ENCODE data around the gene MCC.

The MCC gene

DNA sequence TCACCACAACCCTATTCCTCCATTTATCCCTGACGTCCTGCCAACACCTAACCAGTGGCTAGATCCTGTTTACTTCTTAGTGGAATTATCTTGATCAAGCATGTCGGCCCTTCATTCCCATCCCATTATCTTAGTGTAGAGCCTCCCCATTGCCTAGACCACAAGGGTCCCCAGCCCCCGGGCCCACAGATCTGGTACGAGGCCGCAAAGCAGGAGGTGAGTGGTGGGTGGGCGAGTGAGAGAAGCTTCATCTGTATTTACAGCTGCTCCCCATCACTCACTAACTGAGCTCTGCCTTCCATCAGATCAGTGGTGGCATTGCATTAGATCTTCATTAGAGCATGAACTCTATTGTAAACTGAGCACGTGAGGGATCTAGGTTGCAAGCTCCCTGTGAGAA, 236.2 kb downstream of the MCC start:
- no peak overlapping the region for H2BK12ac ChIP-seq (ENCODE audit: low read length)
- no CpG with 5 or more reads among the region's 7 CpGs for WGBS (ENCODE audit: extremely low coverage, insufficient coverage, insufficient read length)
- H3K9ac ChIP-seq (ENCODE audit: low read length), result no peak overlapping the region

GRCh38 chr5:113250341-113250953, 237.8 kb downstream of the MCC start:
- H2BK12ac ChIP-seq (ENCODE audit: low read length), result no peak overlapping the region
- no peak overlapping the region for H3K4ac ChIP-seq (ENCODE audit: low read depth, low read length)
- H3K27ac ChIP-seq (ENCODE audit: low read depth, low read length), result no peak overlapping the region
- H2BK120ac ChIP-seq (ENCODE audit: insufficient read depth, low read length, poor library complexity), result no peak overlapping the region
- no peaks in the 10 kb centered on the region for H3K27me3 ChIP-seq (ENCODE audit: insufficient read depth, low read length)
- H3K23ac ChIP-seq (ENCODE audit: low read length), result no peak overlapping the region
- H4K8ac ChIP-seq (ENCODE audit: low read depth, low read length), result no peak overlapping the region
- H3K4me2 ChIP-seq (ENCODE audit: low read length), result no peak overlapping the region
- H3K79me1 ChIP-seq (ENCODE audit: low read length), result no peaks in the 10 kb centered on the region
- no peaks in the 10 kb centered on the region for H3K79me2 ChIP-seq (ENCODE audit: control insufficient read depth, insufficient read depth, low read length, poor library complexity)
- no peak overlapping the region for H2BK5ac ChIP-seq (ENCODE audit: low read depth, low read length, poor library complexity)
- no peak overlapping the region for H4K12ac ChIP-seq (ENCODE audit: low read depth, low read length)
- WGBS (ENCODE audit: extremely low coverage, insufficient coverage, insufficient read length), result no CpG with 5 or more reads among the region's 7 CpGs
- H3K4me1 ChIP-seq (ENCODE audit: control insufficient read depth in 1 of 2, insufficient read depth in 2 of 2, low read length in 2 of 2), result peaks cover 0 to 3% of the 10 kb centered on the region in 2 experiments
- H3K4me3 ChIP-seq (ENCODE audit: low read depth, low read length), result no peak overlapping the region
- no peak overlapping the region for H2AFZ ChIP-seq (ENCODE audit: insufficient read depth, low read length, poor library complexity)
- H3K9me3 ChIP-seq (ENCODE audit: insufficient read depth, low read depth, low read length), result no peaks in the 10 kb centered on the region
- no peak overlapping the region for H3K18ac ChIP-seq (ENCODE audit: low read length)
- no peak overlapping the region for H4K91ac ChIP-seq (ENCODE audit: low read depth, low read length)
- no peak overlapping the region for H3K9ac ChIP-seq (ENCODE audit: low read length)
- H3K36me3 ChIP-seq (ENCODE audit: control insufficient read depth in 1 of 2, insufficient read depth in 2 of 2, low read length in 2 of 2), result no peaks in the 10 kb centered on the region
- H2AK5ac ChIP-seq (ENCODE audit: low read length), result no peak overlapping the region
- DNase-seq, result no peak
- H3K14ac ChIP-seq (ENCODE audit: low read length), result no peak overlapping the region

More for the DNA sequence above, 236.2 kb downstream of the MCC start:
- no peaks in the 10 kb centered on the region for H3K79me2 ChIP-seq (ENCODE audit: control insufficient read depth, insufficient read depth, low read length, poor library complexity)
- H3K79me1 ChIP-seq (ENCODE audit: low read length), result no peaks in the 10 kb centered on the region
- H2AK5ac ChIP-seq (ENCODE audit: low read length), result no peak overlapping the region
- H3K14ac ChIP-seq (ENCODE audit: low read length), result no peak overlapping the region
- H2AFZ ChIP-seq (ENCODE audit: insufficient read depth, low read length, poor library complexity), result no peak overlapping the region
- no peak overlapping the region for H3K4me2 ChIP-seq (ENCODE audit: low read length)
- no peaks in the 10 kb centered on the region for H3K36me3 ChIP-seq (ENCODE audit: control insufficient read depth in 1 of 2, insufficient read depth in 2 of 2, low read length in 2 of 2)
- no peaks in the 10 kb centered on the region for H3K9me3 ChIP-seq (ENCODE audit: insufficient read depth, low read depth, low read length)
- H3K23ac ChIP-seq (ENCODE audit: low read length), result no peak overlapping the region
- no peak overlapping the region for H3K4ac ChIP-seq (ENCODE audit: low read depth, low read length)
- H4K8ac ChIP-seq (ENCODE audit: low read depth, low read length), result no peak overlapping the region
- H3K4me3 ChIP-seq (ENCODE audit: low read depth, low read length), result no peak overlapping the region
- no peaks in the 10 kb centered on the region for H3K27me3 ChIP-seq (ENCODE audit: insufficient read depth, low read length)
- peaks cover 0 to 3% of the 10 kb centered on the region in 2 experiments for H3K4me1 ChIP-seq (ENCODE audit: control insufficient read depth in 1 of 2, insufficient read depth in 2 of 2, low read length in 2 of 2)
- H3K27ac ChIP-seq (ENCODE audit: low read depth, low read length), result no peak overlapping the region
- no peak overlapping the region for H4K12ac ChIP-seq (ENCODE audit: low read depth, low read length)
- no peak overlapping the region for H3K18ac ChIP-seq (ENCODE audit: low read length)
- no peak overlapping the region for H2BK5ac ChIP-seq (ENCODE audit: low read depth, low read length, poor library complexity)
- DNase-seq, result no peak
- no peak overlapping the region for H2BK120ac ChIP-seq (ENCODE audit: insufficient read depth, low read length, poor library complexity)
- no peak overlapping the region for H4K91ac ChIP-seq (ENCODE audit: low read depth, low read length)

GRCh38 chr5:113249206-113249605, 239.0 kb downstream of the MCC start:
- no peaks in the 10 kb centered on the region for H3K36me3 ChIP-seq (ENCODE audit: control insufficient read depth in 1 of 2, insufficient read depth in 2 of 2, low read length in 2 of 2)
- H3K4me2 ChIP-seq (ENCODE audit: low read length), result no peak overlapping the region
- H4K12ac ChIP-seq (ENCODE audit: low read depth, low read length), result no peak overlapping the region
- H3K4ac ChIP-seq (ENCODE audit: low read depth, low read length), result no peak overlapping the region
- no peak overlapping the region for H3K4me3 ChIP-seq (ENCODE audit: low read depth, low read length)
- no peak overlapping the region for H3K23ac ChIP-seq (ENCODE audit: low read length)
- no peak overlapping the region for H4K8ac ChIP-seq (ENCODE audit: low read depth, low read length)
- H3K9me3 ChIP-seq (ENCODE audit: insufficient read depth, low read depth, low read length), result no peaks in the 10 kb centered on the region
- H4K91ac ChIP-seq (ENCODE audit: low read depth, low read length), result no peak overlapping the region
- H3K9ac ChIP-seq (ENCODE audit: low read length), result no peak overlapping the region
- no peak overlapping the region for H2BK12ac ChIP-seq (ENCODE audit: low read length)
- no peak overlapping the region for H3K14ac ChIP-seq (ENCODE audit: low read length)
- no peaks in the 10 kb centered on the region for H3K27me3 ChIP-seq (ENCODE audit: insufficient read depth, low read length)
- no peaks in the 10 kb centered on the region for H3K79me2 ChIP-seq (ENCODE audit: control insufficient read depth, insufficient read depth, low read length, poor library complexity)
- H2BK5ac ChIP-seq (ENCODE audit: low read depth, low read length, poor library complexity), result no peak overlapping the region
- DNase-seq, result no peak
- no peak overlapping the region for H2AFZ ChIP-seq (ENCODE audit: insufficient read depth, low read length, poor library complexity)
- no peak overlapping the region for H2BK120ac ChIP-seq (ENCODE audit: insufficient read depth, low read length, poor library complexity)
- no peak overlapping the region for H3K18ac ChIP-seq (ENCODE audit: low read length)
- no peaks in the 10 kb centered on the region for H3K79me1 ChIP-seq (ENCODE audit: low read length)
- H2AK5ac ChIP-seq (ENCODE audit: low read length), result no peak overlapping the region
- peaks cover 0 to 3% of the 10 kb centered on the region in 2 experiments for H3K4me1 ChIP-seq (ENCODE audit: control insufficient read depth in 1 of 2, insufficient read depth in 2 of 2, low read length in 2 of 2)
- no peak overlapping the region for H3K27ac ChIP-seq (ENCODE audit: low read depth, low read length)
- WGBS (ENCODE audit: extremely low coverage, insufficient coverage, insufficient read length), result no CpG with 5 or more reads among the region's 1 CpG

DNA sequence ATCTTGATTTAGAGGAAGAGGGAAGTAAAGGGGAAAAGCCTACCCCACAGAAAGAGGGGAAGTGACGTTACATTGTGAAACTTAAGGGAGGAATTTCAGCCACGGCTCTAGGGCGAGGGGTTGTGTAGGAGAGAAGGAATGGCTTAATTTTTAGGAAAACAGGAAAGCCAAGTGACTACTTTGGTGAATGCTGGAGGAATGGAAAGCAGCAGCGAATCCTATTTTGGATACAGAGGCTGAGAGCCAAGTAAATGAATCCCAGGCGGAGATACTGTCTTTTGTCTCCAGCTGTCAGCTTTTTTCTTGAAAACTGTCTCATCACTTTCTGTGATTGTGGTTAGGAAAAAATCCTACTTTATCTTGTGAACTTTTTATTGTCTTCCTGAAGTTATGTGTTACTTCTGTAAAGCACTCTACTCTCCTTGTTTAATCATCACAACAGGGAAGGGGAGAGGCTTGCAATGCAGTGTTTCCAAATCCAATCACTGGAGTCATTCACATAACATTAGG, 241.8 kb downstream of the MCC start:
- H3K18ac ChIP-seq (ENCODE audit: low read length), result no peak overlapping the region
- no peak overlapping the region for H4K91ac ChIP-seq (ENCODE audit: low read depth, low read length)
- no peak overlapping the region for H2BK120ac ChIP-seq (ENCODE audit: insufficient read depth, low read length, poor library complexity)
- WGBS (ENCODE audit: extremely low coverage, insufficient coverage, insufficient read length), result no CpG with 5 or more reads among the region's 5 CpGs
- H3K4me1 ChIP-seq (ENCODE audit: control insufficient read depth in 1 of 2, insufficient read depth in 2 of 2, low read length in 2 of 2), result peaks cover 0 to 3% of the 10 kb centered on the region in 2 experiments
- H2BK5ac ChIP-seq (ENCODE audit: low read depth, low read length, poor library complexity), result no peak overlapping the region
- peaks cover 3% of the 10 kb centered on the region for H3K9me3 ChIP-seq (ENCODE audit: insufficient read depth, low read depth, low read length)
- H4K8ac ChIP-seq (ENCODE audit: low read depth, low read length), result peak overlapping the region; percentile 29
- H3K79me2 ChIP-seq (ENCODE audit: control insufficient read depth, insufficient read depth, low read length, poor library complexity), result no peaks in the 10 kb centered on the region
- H2AFZ ChIP-seq (ENCODE audit: insufficient read depth, low read length, poor library complexity), result no peak overlapping the region
- DNase-seq, result peak in 1 of 2 donors; percentile 58
- H3K14ac ChIP-seq (ENCODE audit: low read length), result no peak overlapping the region
- H2AK5ac ChIP-seq (ENCODE audit: low read length), result no peak overlapping the region
- no peak overlapping the region for H3K4me3 ChIP-seq (ENCODE audit: low read depth, low read length)
- H3K9ac ChIP-seq (ENCODE audit: low read length), result no peak overlapping the region
- no peak overlapping the region for H3K4me2 ChIP-seq (ENCODE audit: low read length)
- H2BK12ac ChIP-seq (ENCODE audit: low read length), result no peak overlapping the region
- H3K27me3 ChIP-seq (ENCODE audit: insufficient read depth, low read length), result no peaks in the 10 kb centered on the region
- H3K23ac ChIP-seq (ENCODE audit: low read length), result no peak overlapping the region
- H3K27ac ChIP-seq (ENCODE audit: low read depth, low read length), result no peak overlapping the region
- no peak overlapping the region for H3K4ac ChIP-seq (ENCODE audit: low read depth, low read length)
- H4K12ac ChIP-seq (ENCODE audit: low read depth, low read length), result no peak overlapping the region
- no peaks in the 10 kb centered on the region for H3K36me3 ChIP-seq (ENCODE audit: control insufficient read depth in 1 of 2, insufficient read depth in 2 of 2, low read length in 2 of 2)
- H3K79me1 ChIP-seq (ENCODE audit: low read length), result no peaks in the 10 kb centered on the region
